GM12891 (cell line): Measurements from ENCODE around the gene HMG20A.

Source experiments
- POLR2AphosphoS5 ChIP-seq: IDR thresholded peaks from 2 replicates; pipeline ENCODE4 v1.6.1; 2011; ENCODE audit warnings: low read depth, low read length, control low read depth
- POU2F2 ChIP-seq: IDR thresholded peaks from 2 replicates; pipeline ENCODE4 v1.6.1; 2011; ENCODE audit warnings: low read depth, mild to moderate bottlenecking, control low read depth, low read length, moderate library complexity
- TAF1 ChIP-seq: IDR thresholded peaks from 2 replicates; pipeline ENCODE4 v1.6.1; 2011; ENCODE audit warnings: low read depth, low read length, control low read depth

DNA sequence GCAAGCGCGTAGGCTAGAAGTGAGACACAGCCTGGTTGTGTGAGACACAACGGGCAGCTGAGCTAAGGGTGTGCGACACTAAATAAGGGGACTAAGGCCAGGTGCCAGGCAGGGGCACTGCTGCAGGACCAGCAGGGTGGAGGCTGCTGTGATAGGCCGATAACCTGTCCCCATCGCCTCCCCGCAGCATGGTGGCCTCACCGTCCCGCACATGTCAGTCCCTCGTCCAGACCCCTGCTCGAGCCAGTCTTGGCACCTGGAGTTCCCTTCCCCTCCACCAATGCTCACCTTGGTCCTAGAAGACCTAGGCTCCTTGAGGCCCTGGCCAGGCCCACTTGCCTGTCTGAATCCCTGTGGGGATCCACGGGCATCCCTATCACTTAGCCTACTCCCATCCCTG lies 96.1 kb downstream of the HMG20A start:
- no peak for TF ChIP-seq POLR2AphosphoS5
- no peak for TF ChIP-seq POU2F2
- no peak for TF ChIP-seq TAF1
